ENCODE results near the gene WASF3.

Gene WASF3

GRCh38 chr13:26604784-26605545, 47.5 kb downstream of the WASF3 start:
- TF ChIP-seq TEAD4 (IDR thresholded peaks at IDR 0.05): no peak
- no peak for TF ChIP-seq REST (IDR thresholded peaks at IDR 0.05; ENCODE audit: low read depth)
- no peak for TF ChIP-seq YY1 (IDR thresholded peaks at IDR 0.05; ENCODE audit: low read depth)
- no peak for TF ChIP-seq USF1 (IDR thresholded peaks at IDR 0.05)
- TF ChIP-seq FOXM1 (IDR thresholded peaks at IDR 0.05; ENCODE audit: borderline replicate concordance, low read depth): no peak
- no peak for TF ChIP-seq CREB1 (IDR thresholded peaks at IDR 0.05; ENCODE audit: low read depth)
- no peak for TF ChIP-seq NFIC (IDR thresholded peaks at IDR 0.05)
- no peak for TF ChIP-seq TAF1 (IDR thresholded peaks at IDR 0.05; ENCODE audit: low read depth)
- TF ChIP-seq MAX (IDR thresholded peaks at IDR 0.05): no peak
- no peak for TF ChIP-seq EP300 (IDR thresholded peaks at IDR 0.05; ENCODE audit: borderline replicate concordance)
- no peak for TF ChIP-seq CEBPB (IDR thresholded peaks at IDR 0.05)

- no peak for TF ChIP-seq CREB1 (IDR thresholded peaks at IDR 0.05; ENCODE audit: low read depth)
- TF ChIP-seq USF1 (IDR thresholded peaks at IDR 0.05): no peak
- no peak for TF ChIP-seq YY1 (IDR thresholded peaks at IDR 0.05; ENCODE audit: low read depth)
- no peak for TF ChIP-seq TEAD4 (IDR thresholded peaks at IDR 0.05)
- no peak for TF ChIP-seq EGR1 (IDR thresholded peaks at IDR 0.05)
- TF ChIP-seq EP300 (IDR thresholded peaks at IDR 0.05; ENCODE audit: borderline replicate concordance): no peak
- TF ChIP-seq FOXM1 (IDR thresholded peaks at IDR 0.05; ENCODE audit: borderline replicate concordance, low read depth): no peak
- TF ChIP-seq REST (IDR thresholded peaks at IDR 0.05; ENCODE audit: low read depth): no peak
- TF ChIP-seq ZBTB7A (IDR thresholded peaks at IDR 0.05; ENCODE audit: low read depth): no peak
- TF ChIP-seq MAX (IDR thresholded peaks at IDR 0.05): no peak
- no peak for TF ChIP-seq RAD21 (IDR thresholded peaks at IDR 0.05; ENCODE audit: low read depth)
- no peak for TF ChIP-seq NFIC (IDR thresholded peaks at IDR 0.05)
- no peak for TF ChIP-seq TCF12 (IDR thresholded peaks at IDR 0.05; ENCODE audit: low read depth)
- no peak for TF ChIP-seq TAF1 (IDR thresholded peaks at IDR 0.05; ENCODE audit: low read depth)
- no peak for TF ChIP-seq CEBPB (IDR thresholded peaks at IDR 0.05)
Measured at GRCh38 chr13:26605845-26606244, 48.4 kb downstream of the WASF3 start.

- TF ChIP-seq MAX (IDR thresholded peaks at IDR 0.05) (no peak), USF1 (IDR thresholded peaks at IDR 0.05) (no peak), NFIC (IDR thresholded peaks at IDR 0.05) (no peak), CREB1 (IDR thresholded peaks at IDR 0.05; ENCODE audit: low read depth) (no peak), TAF1 (IDR thresholded peaks at IDR 0.05; ENCODE audit: low read depth) (no peak), YY1 (IDR thresholded peaks at IDR 0.05; ENCODE audit: low read depth) (no peak), ZBTB7A (IDR thresholded peaks at IDR 0.05; ENCODE audit: low read depth) (no peak), REST (IDR thresholded peaks at IDR 0.05; ENCODE audit: low read depth) (no peak), TEAD4 (IDR thresholded peaks at IDR 0.05) (no peak), EP300 (IDR thresholded peaks at IDR 0.05; ENCODE audit: borderline replicate concordance) (no peak), TCF12 (IDR thresholded peaks at IDR 0.05; ENCODE audit: low read depth) (no peak), EGR1 (IDR thresholded peaks at IDR 0.05) (no peak), FOXM1 (IDR thresholded peaks at IDR 0.05; ENCODE audit: borderline replicate concordance, low read depth) (no peak), CEBPB (IDR thresholded peaks at IDR 0.05) (no peak)
Measured at GRCh38 chr13:26606631-26607030, 49.1 kb downstream of the WASF3 start.

All from Ishikawa (cell line).